Keratinocyte (primary cell): ENCODE results near the gene MCRIP2.

Experiments used
- CTCF ChIP-seq, 3 experiments: IDR thresholded peaks in 1 of 3; conservative IDR thresholded peaks in 1 of 3; optimal IDR thresholded peaks in 1 of 3; 2 replicates in 2 of 3; 3 replicates in 1 of 3; pipeline versions ENCODE3 to v1.5.1; 2011; ENCODE audit warnings: low read length in 3 of 3, mild to moderate bottlenecking in 3 of 3, moderate library complexity in 2 of 3, control low read depth in 1 of 3, inconsistent platforms in 1 of 3; ENCODE audit not compliant: insufficient read depth in 2 of 3; ENCODE audit errors: extremely low read depth in 1 of 3
- EZH2 ChIP-seq: IDR thresholded peaks from one replicate; pipeline ENCODE4 v1.6.1; 2012; ENCODE audit warnings: inconsistent platforms, mild to moderate bottlenecking, low read length, moderate library complexity

- TF ChIP-seq CTCF (optimal IDR thresholded peaks at IDR 0.05 in 1 of 3, IDR thresholded peaks at IDR 0.05 in 1 of 3, conservative IDR thresholded peaks at IDR 0.05 in 1 of 3; ENCODE audit: extremely low read depth in 1 of 3, insufficient read depth in 2 of 3, low read length in 3 of 3), result no peak
- no peak for TF ChIP-seq EZH2
Measured at GRCh38 chr16:625977-626765, 15.5 kb upstream of the MCRIP2 start.
